Lower leg skin (tissue), 4 donors: ENCODE measurements around the gene GNLY. TPM values are rescaled to one million over a fixed set of nuclear protein-coding genes. Genes with fewer than 3 reads are reported as not detected.
A peak's percentile ranks its signal among the peaks of the same experiment; 100 is the strongest.

ENCODE experiments used
- DNase-seq, 2 donors: peaks; one replicate each; pipeline ENCODE4 v3.0.0-alpha.2; 2019; ENCODE audit warnings: low spot score in 2 of 2
- H3K4me3 ChIP-seq: fragments of 200-600 bp; sonication (generic); 2 replicates; pipeline ENCODE4 v1.5.1; 2017; ENCODE audit warnings: mild to moderate bottlenecking, low read depth; ENCODE audit not compliant: poor library complexity, severe bottlenecking
- POLR2A ChIP-seq, 2 donors: fragments of 450-650 bp; IDR thresholded peaks; one replicate each; pipeline ENCODE4 v1.6.1; 2016 to 2017; ENCODE audit warnings: antibody characterized with exemption in 2 of 2, mild to moderate bottlenecking in 1 of 2, moderate library complexity in 1 of 2
- WGBS, 2 donors: methylation state at CpG; one replicate each; pipeline ENCODE4 v1.1.5; 2018; 5-methylcytosine and 5-hydroxymethylcytosine counted together
- intact Hi-C: fragments of 100-400 bp; cut with DNase I; formaldehyde crosslinking; loops from one replicate; pipeline ENCODE4 v1.15.0; 2023; ENCODE audit warnings: low total_unique reads
- total RNA-seq, 4 donors: library from RNA; depleted of rRNA; stranded (reverse); fragments of >200 nt; gene quantifications; one replicate each; pipeline ENCODE4 v1.1.0, GENCODE V29; 2016
- TF ChIP-seq, protein P1 (sequence below), 3 donors: fragments of 450-650 bp; IDR thresholded peaks; one replicate each; pipeline ENCODE4 v1.5.1; 2016; ENCODE audit warnings: antibody characterized with exemption in 3 of 3, mild to moderate bottlenecking in 3 of 3, moderate library complexity in 2 of 3

GNLY gene
- total RNA-seq, 4 donors from 2014 or later, result 0.42 to 3.6 (median 1.3) TPM; not detected in 1

DNA sequence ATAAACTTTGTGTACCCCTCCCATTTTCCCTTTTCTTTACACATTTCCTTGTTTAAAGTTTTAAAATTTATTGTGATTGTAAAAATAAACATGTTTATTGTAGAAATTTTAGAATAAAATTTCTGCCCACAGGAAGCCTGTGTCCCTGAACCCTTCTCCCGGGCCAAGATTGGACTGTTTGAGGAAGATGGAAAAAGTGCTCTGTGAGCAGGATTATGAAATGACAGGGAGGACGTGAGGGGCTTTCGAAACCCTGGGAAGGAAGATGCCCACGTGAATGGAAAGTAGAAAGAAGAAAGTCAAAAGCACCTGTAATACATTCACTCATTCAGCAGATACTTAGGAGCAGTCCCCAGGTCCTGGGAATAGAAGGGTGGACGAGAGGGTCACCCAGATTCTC is 34.2 kb downstream of the GNLY start:
- intact Hi-C loops, result loop anchor here (2.0 kb wide), 1 partner anchor 86 kb away; no protein-coding TSS in a partner anchor
- WGBS, 2 donors, result 64 to 70% methylated on average over 5 of the region's 5 CpGs
- TF ChIP-seq POLR2A (IDR thresholded peaks at IDR 0.05), result no peak
- TF ChIP-seq, protein P1, sequence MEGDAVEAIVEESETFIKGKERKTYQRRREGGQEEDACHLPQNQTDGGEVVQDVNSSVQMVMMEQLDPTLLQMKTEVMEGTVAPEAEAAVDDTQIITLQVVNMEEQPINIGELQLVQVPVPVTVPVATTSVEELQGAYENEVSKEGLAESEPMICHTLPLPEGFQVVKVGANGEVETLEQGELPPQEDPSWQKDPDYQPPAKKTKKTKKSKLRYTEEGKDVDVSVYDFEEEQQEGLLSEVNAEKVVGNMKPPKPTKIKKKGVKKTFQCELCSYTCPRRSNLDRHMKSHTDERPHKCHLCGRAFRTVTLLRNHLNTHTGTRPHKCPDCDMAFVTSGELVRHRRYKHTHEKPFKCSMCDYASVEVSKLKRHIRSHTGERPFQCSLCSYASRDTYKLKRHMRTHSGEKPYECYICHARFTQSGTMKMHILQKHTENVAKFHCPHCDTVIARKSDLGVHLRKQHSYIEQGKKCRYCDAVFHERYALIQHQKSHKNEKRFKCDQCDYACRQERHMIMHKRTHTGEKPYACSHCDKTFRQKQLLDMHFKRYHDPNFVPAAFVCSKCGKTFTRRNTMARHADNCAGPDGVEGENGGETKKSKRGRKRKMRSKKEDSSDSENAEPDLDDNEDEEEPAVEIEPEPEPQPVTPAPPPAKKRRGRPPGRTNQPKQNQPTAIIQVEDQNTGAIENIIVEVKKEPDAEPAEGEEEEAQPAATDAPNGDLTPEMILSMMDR (IDR thresholded peaks at IDR 0.05), result no peak
- DNase-seq, result no peak
- H3K4me3 ChIP-seq, result no peak overlapping the region

DNA sequence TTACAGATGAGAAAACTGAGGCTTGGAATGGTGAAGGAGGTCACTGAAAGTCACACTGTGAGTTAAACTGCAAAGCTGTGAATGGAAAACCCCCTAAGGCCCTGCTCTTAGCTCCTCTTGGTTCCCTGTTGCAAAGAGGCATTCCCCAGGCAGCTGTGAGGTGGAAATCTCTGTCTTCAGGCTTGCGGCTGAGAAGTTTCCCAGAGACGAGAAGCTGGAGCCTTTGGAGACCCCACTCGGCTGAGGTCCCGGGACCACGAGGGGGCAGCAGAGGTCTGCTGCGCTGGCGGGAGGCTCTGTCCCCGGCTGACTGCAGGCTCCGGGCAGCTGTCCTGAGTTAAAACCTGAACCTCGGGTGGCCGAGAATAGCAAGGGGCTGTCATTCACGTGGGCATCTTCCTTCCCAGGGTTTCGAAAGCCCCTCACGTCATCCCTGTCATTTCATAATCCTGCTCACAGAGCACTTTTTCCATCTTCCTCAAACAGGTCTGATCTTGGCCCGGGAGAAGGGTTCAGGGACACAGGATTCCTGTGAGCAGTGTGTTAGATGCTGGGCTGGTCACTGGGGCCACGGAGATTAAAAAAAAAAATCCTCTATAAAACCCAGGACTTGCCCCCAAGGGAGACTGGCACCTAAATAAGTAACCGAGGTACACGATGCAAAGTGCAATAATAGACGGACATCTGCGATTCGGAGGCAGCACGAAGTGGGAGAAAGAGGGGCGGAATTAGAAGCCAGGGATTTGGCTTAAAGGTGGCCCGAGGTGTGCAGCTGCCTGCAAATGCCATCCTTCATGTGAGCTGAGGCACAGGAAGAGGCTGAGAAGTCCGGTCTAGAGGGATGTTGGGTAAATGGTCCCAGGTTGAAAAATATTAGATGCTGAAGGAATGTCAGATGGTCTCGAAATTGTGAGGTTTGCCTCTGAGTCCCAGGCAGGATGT is 35.0 kb downstream of the GNLY start:
- TF ChIP-seq POLR2A (IDR thresholded peaks at IDR 0.05), result no peak
- TF ChIP-seq, protein P1 (IDR thresholded peaks at IDR 0.05), result peak in 1 of 3 donors; percentile 91
- WGBS, 2 donors, result 35 to 38% methylated on average over 26 of the region's 26 CpGs
- no peak overlapping the region for H3K4me3 ChIP-seq
- DNase-seq, result peak; percentile 86 to 98
- intact Hi-C loops, result loop anchor here (2.0 kb wide), 1 partner anchor 86 kb away; no protein-coding TSS in a partner anchor

DNA sequence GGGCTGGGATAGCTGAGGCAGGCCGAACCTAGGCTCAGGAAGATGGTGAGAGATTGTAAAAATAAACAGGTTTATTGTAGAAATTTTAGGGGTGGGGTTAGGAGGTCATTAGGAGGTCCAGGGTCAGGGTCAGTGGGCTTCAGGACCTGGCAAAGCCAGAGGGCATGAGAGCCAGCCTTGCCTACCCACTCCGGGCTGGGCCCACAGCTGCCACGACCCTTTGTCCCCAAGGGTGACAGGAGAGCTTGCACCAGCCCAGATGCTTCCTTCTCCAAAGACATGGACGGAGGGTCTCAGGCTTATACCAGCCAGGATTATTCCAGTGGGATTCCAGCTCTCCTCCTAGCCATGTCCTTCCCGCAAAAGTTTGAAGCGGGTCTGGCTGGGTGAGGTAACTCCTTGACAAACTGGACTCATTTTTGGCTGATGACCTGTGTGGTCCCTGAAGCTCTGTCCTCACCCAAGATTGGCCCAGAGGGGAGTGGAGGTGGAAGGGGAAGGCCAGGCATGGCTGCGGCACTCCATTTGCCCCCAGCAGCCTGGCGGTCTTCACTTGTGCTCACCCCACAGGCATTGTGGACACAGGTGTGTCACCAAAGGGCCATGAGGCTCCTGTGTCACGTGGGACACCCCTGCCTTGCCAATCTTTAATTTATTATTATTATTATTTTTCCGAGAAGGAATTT is 35.8 kb downstream of the GNLY start:
- 92% methylated on average over 10 of the region's 10 CpGs for WGBS, 2 donors
- DNase-seq, result no peak
- TF ChIP-seq POLR2A (IDR thresholded peaks at IDR 0.05), result no peak
- TF ChIP-seq, protein P1 (IDR thresholded peaks at IDR 0.05), result no peak
- intact Hi-C loops, result loop anchor here (2.0 kb wide), 1 partner anchor 85 kb away; no protein-coding TSS in a partner anchor
- H3K4me3 ChIP-seq, result no peak overlapping the region

DNA sequence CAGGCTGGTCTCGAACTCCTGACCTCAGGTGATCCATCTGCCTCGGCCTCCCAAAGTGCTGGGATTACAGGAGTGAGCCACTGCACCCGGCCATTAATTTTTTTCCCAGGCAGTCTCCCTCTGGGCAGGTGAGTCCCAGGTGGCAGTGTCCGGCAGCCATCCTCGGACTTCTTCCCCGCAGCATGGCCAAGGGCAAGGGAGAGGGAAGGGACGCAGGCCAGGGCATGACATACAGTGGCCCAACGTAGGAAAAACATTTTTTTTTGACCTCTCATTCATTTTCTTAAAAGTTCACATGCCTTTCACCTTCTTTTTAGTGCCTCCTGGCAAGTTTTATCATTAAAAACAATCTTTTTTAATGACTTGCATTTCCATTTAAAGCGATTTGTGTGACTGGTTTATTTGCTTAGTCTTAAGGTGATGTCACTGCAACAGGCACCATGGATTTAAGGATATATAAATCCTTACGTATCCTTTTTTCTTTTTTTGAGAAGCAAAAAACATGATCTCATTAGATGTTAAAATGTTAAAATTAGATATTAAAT is 36.6 kb downstream of the GNLY start:
- no peak for TF ChIP-seq POLR2A (IDR thresholded peaks at IDR 0.05)
- TF ChIP-seq, protein P1 (IDR thresholded peaks at IDR 0.05), result no peak
- H3K4me3 ChIP-seq, result no peak overlapping the region
- no peak for DNase-seq
- intact Hi-C loops, result no loop called here
- WGBS, 2 donors, result 87 to 89% methylated on average over 10 of the region's 10 CpGs

DNA sequence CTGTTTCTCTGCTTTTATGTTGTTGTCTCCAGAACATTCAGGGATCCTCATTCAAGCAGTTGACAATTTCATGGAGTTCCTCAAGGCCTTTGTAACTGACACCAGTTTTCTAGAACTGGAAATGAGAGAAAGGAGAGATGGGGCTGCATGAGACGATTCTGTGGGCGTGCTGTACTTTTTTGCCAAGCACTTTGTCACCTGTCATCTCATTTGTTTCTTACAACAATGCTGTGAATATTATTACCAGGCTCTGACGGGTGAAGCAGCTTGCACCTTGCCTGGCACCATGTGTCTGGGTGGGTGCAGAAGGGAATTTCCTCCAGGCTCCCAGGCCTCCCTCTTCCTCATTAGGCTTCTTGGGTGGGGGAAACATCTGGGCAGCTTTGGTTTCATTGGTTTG is 37.4 kb downstream of the GNLY start:
- TF ChIP-seq, protein P1 (IDR thresholded peaks at IDR 0.05), result no peak
- no peak for TF ChIP-seq POLR2A (IDR thresholded peaks at IDR 0.05)
- no peak for DNase-seq
- intact Hi-C loops, result no loop called here
- no peak overlapping the region for H3K4me3 ChIP-seq
- 65 to 72% methylated on average over 3 of the region's 3 CpGs for WGBS, 2 donors
